Measurements from ENCODE around the gene FHOD3.

The FHOD3 gene

DNA sequence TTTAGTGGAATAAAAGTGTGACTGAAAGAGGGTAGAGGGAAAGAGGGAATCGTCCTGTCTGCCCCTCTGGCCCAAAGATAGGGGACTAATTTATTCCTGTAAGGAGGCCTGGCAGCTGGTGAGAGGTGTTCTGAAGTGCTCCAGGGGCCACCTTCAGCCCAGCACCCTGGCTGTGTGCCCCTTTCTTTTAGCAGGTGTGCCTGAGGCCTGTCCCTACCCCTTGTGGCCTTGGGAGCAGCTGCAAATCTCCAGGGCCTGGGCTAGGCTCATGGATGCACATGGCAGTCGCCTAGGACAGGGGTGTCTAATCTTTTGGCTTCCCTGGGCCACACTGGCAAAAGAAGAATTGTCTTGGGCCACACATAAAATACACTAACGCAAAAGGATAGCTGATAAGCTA is 37.3 kb downstream of the FHOD3 start:
- no peaks in the 10 kb centered on the region for H3K36me3 ChIP-seq (ENCODE audit: insufficient read depth, low read length)
- H3K9ac ChIP-seq (ENCODE audit: low read depth, low read length) = no peak overlapping the region
- peaks cover 11% of the 10 kb centered on the region for H3K4me1 ChIP-seq (ENCODE audit: insufficient read depth, low read length)
- 92% methylated on average over 3 of the region's 3 CpGs for WGBS
- H3K27ac ChIP-seq (ENCODE audit: low read depth, low read length) = no peak overlapping the region
- no peaks in the 10 kb centered on the region for H3K9me3 ChIP-seq (ENCODE audit: insufficient read depth, low read depth, low read length)
- H3K27me3 ChIP-seq (ENCODE audit: insufficient read depth, low read length) = no peaks in the 10 kb centered on the region
- no peak overlapping the region for H3K4me3 ChIP-seq (ENCODE audit: low read length)

DNA sequence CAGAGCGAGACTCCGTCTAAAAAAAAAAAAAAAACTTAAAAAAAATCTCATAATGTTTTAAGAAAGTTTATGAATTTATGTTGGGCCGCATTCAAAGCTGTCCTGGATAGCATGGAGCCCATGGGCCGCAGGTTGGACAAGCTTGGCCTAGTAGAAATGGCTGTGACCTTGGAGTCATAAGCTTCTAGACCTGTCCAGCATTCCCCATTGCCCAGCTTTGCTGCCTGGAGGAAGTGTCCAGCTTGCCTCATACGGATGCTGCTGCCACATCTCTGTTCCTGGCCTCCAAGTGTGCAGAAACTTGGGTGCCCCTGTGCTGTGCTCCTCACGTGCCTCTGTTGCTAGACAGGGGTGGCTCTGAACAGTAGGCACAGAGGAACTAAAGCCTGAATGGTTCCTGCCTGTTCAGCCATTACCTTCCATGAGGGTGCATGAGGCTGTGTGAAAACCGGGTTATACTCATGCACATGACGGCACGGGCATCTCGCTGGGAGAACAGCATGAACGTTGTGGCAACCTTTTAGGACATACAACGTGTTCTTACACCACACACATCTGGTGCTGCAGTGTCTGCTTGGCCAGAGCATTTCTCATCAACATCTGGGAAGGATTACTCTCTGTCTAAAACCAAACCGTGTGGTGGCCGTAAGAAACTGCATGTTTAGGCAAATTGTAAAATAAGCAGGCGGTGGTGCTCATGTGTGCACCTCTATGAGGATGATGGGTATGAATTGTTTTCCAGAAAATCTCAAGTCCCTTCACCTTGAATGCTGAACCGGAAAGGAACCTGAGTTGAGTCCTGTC is 38.2 kb downstream of the FHOD3 start:
- Histone ChIP-seq H3K4me1 (ENCODE audit: insufficient read depth, low read length) (peaks cover 3% of the 10 kb centered on the region; the same call in 1 of the 2 replicates), H3K27ac (ENCODE audit: low read depth, low read length) (no peak overlapping the region), H3K36me3 (ENCODE audit: insufficient read depth, low read length) (no peaks in the 10 kb centered on the region), H3K9me3 (ENCODE audit: insufficient read depth, low read depth, low read length) (no peaks in the 10 kb centered on the region), H3K9ac (ENCODE audit: low read depth, low read length) (no peak overlapping the region), H3K4me3 (ENCODE audit: low read length) (no peak overlapping the region), H3K27me3 (ENCODE audit: insufficient read depth, low read length) (no peaks in the 10 kb centered on the region)
- WGBS = 94% methylated on average over 14 of the region's 16 CpGs

DNA sequence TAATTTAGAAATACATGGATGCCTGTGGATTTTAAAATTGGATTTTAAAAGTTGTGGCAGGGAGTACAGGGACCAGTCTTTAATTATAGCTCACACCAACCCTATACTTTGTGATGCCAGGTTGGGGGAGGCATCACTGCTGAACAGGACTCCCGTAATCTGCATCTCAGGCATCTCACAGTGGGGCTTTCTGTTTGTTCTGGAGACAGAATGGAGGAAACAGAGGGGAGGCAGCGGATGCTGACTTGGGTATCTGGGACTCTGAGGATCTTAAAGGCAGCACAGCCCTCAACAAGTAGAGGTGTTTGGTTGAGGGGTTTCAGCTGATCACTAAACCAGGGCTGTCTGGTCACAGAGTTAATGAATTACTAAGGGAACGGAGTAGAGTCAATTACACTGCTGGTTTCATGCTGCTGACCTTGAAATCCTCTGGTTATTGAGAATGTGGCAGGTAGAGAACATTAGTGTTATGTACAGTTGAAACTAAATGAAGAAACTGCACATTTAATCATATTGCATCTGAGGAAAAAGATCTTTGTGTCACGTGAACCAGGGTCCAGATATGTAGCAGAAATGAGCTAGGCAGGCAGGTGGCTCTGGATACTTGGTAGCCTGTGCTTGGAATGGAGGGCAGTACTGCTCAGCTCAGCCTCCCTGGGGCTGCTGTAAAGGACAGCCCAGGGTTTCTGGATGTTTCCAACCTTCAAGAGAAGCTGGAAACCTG is 40.3 kb downstream of the FHOD3 start:
- peaks cover 10% of the 10 kb centered on the region for H3K9me3 ChIP-seq (ENCODE audit: insufficient read depth, low read depth, low read length)
- WGBS = 80% methylated on average over 4 of the region's 4 CpGs
- H3K9ac ChIP-seq (ENCODE audit: low read depth, low read length) = no peak overlapping the region
- no peak overlapping the region for H3K4me3 ChIP-seq (ENCODE audit: low read length)
- no peaks in the 10 kb centered on the region for H3K36me3 ChIP-seq (ENCODE audit: insufficient read depth, low read length)
- H3K27me3 ChIP-seq (ENCODE audit: insufficient read depth, low read length) = no peaks in the 10 kb centered on the region
- peaks cover 3% of the 10 kb centered on the region; the same call in 1 of the 2 replicates for H3K4me1 ChIP-seq (ENCODE audit: insufficient read depth, low read length)
- no peak overlapping the region for H3K27ac ChIP-seq (ENCODE audit: low read depth, low read length)

DNA sequence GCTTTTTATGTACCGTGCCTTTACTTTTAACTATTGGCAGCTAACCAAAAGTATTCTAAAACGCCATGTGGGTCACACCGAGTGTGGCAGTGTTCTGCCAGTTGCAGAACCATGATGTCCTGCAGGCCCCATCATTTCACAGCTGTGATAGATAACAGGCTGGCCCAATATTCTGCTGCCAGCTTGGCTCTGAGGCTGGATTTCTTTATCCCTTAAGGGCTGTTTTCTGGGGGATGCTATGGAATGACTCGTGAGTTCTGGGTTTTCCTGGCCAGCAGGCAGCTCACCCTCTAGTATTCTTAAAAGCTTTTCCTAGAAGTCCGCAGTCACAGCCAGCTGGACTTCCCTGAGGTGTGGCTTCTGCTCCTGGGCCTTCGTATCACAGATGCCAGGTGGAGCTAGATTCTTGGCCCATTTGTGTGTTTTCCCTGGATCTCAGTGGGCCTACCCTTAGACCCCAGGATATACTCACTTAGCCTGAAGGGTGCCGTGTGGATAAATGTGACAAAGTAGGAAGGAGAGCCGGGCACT is 41.0 kb downstream of the FHOD3 start:
- Histone ChIP-seq H3K9ac (ENCODE audit: low read depth, low read length) (no peak overlapping the region), H3K4me1 (ENCODE audit: insufficient read depth, low read length) (peaks cover 3% of the 10 kb centered on the region; the same call in 1 of the 2 replicates), H3K27me3 (ENCODE audit: insufficient read depth, low read length) (no peaks in the 10 kb centered on the region), H3K9me3 (ENCODE audit: insufficient read depth, low read depth, low read length) (peaks cover 10% of the 10 kb centered on the region), H3K4me3 (ENCODE audit: low read length) (no peak overlapping the region), H3K27ac (ENCODE audit: low read depth, low read length) (no peak overlapping the region), H3K36me3 (ENCODE audit: insufficient read depth, low read length) (no peaks in the 10 kb centered on the region)
- WGBS = 95% methylated on average over 8 of the region's 8 CpGs

GRCh38 chr18:36340246-36340645 is 42.7 kb downstream of the FHOD3 start:
- Histone ChIP-seq H3K4me3 (ENCODE audit: low read length) (no peak overlapping the region), H3K4me1 (ENCODE audit: insufficient read depth, low read length) (peaks cover 3% of the 10 kb centered on the region; the same call in 1 of the 2 replicates), H3K27me3 (ENCODE audit: insufficient read depth, low read length) (no peaks in the 10 kb centered on the region), H3K9ac (ENCODE audit: low read depth, low read length) (no peak overlapping the region), H3K9me3 (ENCODE audit: insufficient read depth, low read depth, low read length) (peaks cover 10% of the 10 kb centered on the region), H3K36me3 (ENCODE audit: insufficient read depth, low read length) (no peaks in the 10 kb centered on the region), H3K27ac (ENCODE audit: low read depth, low read length) (no peak overlapping the region)
- 95% methylated on average over 4 of the region's 4 CpGs for WGBS

DNA sequence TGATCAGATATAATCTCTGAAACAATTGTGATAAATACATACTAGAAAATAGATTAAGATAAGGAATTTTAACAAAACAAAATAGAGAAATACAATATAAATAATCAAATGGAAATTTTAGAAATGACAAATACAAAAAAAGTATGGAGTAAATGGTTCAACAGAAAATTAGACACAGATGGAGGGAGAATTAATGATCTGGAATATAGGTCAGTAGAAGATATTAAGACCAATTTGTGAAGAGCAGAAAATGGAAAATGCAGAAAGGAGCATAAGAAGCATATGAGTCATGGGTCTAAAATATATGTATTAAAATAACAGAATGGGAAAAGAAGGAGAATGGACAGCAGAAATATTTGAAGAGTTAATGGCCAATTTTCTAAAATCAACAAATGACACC is 44.4 kb downstream of the FHOD3 start:
- Histone ChIP-seq H3K36me3 (ENCODE audit: insufficient read depth, low read length) (no peaks in the 10 kb centered on the region), H3K27ac (ENCODE audit: low read depth, low read length) (no peak overlapping the region), H3K27me3 (ENCODE audit: insufficient read depth, low read length) (no peaks in the 10 kb centered on the region), H3K9me3 (ENCODE audit: insufficient read depth, low read depth, low read length) (peaks cover 10% of the 10 kb centered on the region), H3K4me3 (ENCODE audit: low read length) (no peak overlapping the region), H3K9ac (ENCODE audit: low read depth, low read length) (no peak overlapping the region), H3K4me1 (ENCODE audit: insufficient read depth, low read length) (peaks cover 3% of the 10 kb centered on the region; the same call in 1 of the 2 replicates)

DNA sequence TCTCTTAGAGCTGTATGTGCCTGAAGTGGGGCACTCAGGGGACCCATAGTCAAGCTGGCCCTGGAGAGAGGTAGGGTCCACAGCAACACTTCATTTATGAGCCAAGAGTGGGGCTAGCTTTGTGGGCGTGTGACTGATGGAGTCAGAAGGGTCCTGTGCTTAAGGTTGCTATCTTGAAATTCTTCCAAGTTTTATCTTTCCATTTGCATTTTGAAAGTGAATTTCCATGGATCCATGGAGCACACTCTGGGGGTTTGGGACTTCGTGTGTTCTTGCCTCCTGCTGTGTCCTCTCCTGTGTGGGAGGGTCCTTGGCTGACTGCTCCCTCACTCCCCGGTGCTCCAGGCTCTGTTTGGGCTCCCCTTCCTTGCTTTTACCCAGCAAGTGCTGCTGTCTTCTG is 50.8 kb downstream of the FHOD3 start:
- Histone ChIP-seq H3K27ac (ENCODE audit: low read depth, low read length) (no peak overlapping the region), H3K9ac (ENCODE audit: low read depth, low read length) (no peak overlapping the region), H3K36me3 (ENCODE audit: insufficient read depth, low read length) (no peaks in the 10 kb centered on the region), H3K4me3 (ENCODE audit: low read length) (no peak overlapping the region), H3K27me3 (ENCODE audit: insufficient read depth, low read length) (no peaks in the 10 kb centered on the region), H3K9me3 (ENCODE audit: insufficient read depth, low read depth, low read length) (no peaks in the 10 kb centered on the region), H3K4me1 (ENCODE audit: insufficient read depth, low read length) (peaks cover 28% of the 10 kb centered on the region)
- 72% methylated on average over 3 of the region's 3 CpGs for WGBS

GRCh38 chr18:36348971-36349417 is 51.5 kb downstream of the FHOD3 start:
- H3K27ac ChIP-seq (ENCODE audit: low read depth, low read length) = no peak overlapping the region
- no peak overlapping the region for H3K4me3 ChIP-seq (ENCODE audit: low read length)
- H3K9me3 ChIP-seq (ENCODE audit: insufficient read depth, low read depth, low read length) = no peaks in the 10 kb centered on the region
- no peaks in the 10 kb centered on the region for H3K27me3 ChIP-seq (ENCODE audit: insufficient read depth, low read length)
- 94% methylated on average over 6 of the region's 6 CpGs for WGBS
- peaks cover 28% of the 10 kb centered on the region for H3K4me1 ChIP-seq (ENCODE audit: insufficient read depth, low read length)
- no peaks in the 10 kb centered on the region for H3K36me3 ChIP-seq (ENCODE audit: insufficient read depth, low read length)
- H3K9ac ChIP-seq (ENCODE audit: low read depth, low read length) = no peak overlapping the region

DNA sequence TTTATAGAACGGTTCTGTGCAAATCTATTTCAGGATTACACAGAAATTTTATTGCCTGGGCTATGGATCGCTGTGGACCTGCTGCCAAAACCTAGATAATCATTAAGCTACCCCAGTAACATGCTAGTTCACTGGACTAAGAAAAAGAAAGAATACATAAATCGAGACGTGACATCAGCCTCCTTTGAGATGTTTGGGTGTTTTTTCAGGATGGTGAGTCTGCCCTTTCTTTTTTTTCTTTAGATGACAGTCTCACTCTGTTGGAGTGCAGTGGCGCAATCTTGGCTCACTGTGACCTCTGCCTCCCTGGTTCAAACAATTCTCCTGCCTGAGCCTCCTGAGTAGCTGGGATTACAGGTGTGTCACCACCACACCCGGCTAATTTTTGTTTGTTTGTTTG is 52.0 kb downstream of the FHOD3 start:
- H3K9ac ChIP-seq (ENCODE audit: low read depth, low read length) = no peak overlapping the region
- no peaks in the 10 kb centered on the region for H3K27me3 ChIP-seq (ENCODE audit: insufficient read depth, low read length)
- H3K4me3 ChIP-seq (ENCODE audit: low read length) = no peak overlapping the region
- 95% methylated on average over 6 of the region's 6 CpGs for WGBS
- H3K9me3 ChIP-seq (ENCODE audit: insufficient read depth, low read depth, low read length) = no peaks in the 10 kb centered on the region
- H3K4me1 ChIP-seq (ENCODE audit: insufficient read depth, low read length) = peaks cover 28% of the 10 kb centered on the region
- no peaks in the 10 kb centered on the region for H3K36me3 ChIP-seq (ENCODE audit: insufficient read depth, low read length)
- H3K27ac ChIP-seq (ENCODE audit: low read depth, low read length) = no peak overlapping the region

GRCh38 chr18:36350251-36350651 is 52.7 kb downstream of the FHOD3 start:
- Histone ChIP-seq H3K4me3 (ENCODE audit: low read length) (no peak overlapping the region), H3K27ac (ENCODE audit: low read depth, low read length) (no peak overlapping the region), H3K9me3 (ENCODE audit: insufficient read depth, low read depth, low read length) (no peaks in the 10 kb centered on the region), H3K9ac (ENCODE audit: low read depth, low read length) (no peak overlapping the region), H3K27me3 (ENCODE audit: insufficient read depth, low read length) (no peaks in the 10 kb centered on the region), H3K4me1 (ENCODE audit: insufficient read depth, low read length) (peaks cover 28% of the 10 kb centered on the region), H3K36me3 (ENCODE audit: insufficient read depth, low read length) (no peaks in the 10 kb centered on the region)
- 84% methylated on average over 3 of the region's 3 CpGs for WGBS

DNA sequence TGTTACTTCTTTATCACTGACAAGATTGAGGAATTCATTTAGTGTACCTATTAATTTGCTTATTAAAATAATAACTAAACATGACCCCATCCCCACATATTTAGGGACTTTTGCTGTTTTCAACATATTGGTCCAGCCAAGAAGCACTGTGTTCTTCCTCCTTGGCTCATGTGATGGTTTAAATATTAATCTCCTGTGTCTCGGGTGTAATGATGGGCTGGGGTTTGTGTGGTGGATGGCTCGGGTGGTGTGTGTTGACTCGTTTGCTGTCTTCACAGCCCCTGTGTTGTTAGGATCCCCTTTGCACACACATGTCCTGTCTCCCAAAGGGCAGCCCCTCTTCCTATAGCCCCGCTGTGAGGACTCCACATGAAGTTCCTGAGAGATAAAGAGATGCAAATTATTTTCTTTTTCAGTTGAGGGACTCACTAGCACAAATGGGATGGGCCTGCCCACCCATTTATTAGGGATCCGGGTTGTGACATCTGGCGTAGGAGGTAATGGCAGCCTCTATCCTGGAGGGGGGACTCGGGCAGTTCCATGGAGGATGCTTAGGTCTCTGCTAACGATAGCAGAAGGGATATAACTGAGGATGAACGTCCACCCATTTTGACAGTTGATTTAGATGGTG is 53.4 kb downstream of the FHOD3 start:
- H3K36me3 ChIP-seq (ENCODE audit: insufficient read depth, low read length) = no peaks in the 10 kb centered on the region
- H3K4me3 ChIP-seq (ENCODE audit: low read length) = no peak overlapping the region
- no peak overlapping the region for H3K27ac ChIP-seq (ENCODE audit: low read depth, low read length)
- peaks cover 28% of the 10 kb centered on the region for H3K4me1 ChIP-seq (ENCODE audit: insufficient read depth, low read length)
- no peaks in the 10 kb centered on the region for H3K9me3 ChIP-seq (ENCODE audit: insufficient read depth, low read depth, low read length)
- WGBS = 39% methylated on average over 9 of the region's 9 CpGs
- no peaks in the 10 kb centered on the region for H3K27me3 ChIP-seq (ENCODE audit: insufficient read depth, low read length)
- no peak overlapping the region for H3K9ac ChIP-seq (ENCODE audit: low read depth, low read length)

All from HUES64 (cell line).